ENCODE measurements around the gene GIPC2. TPM values are rescaled to one million over a fixed set of nuclear protein-coding genes. Genes with fewer than 3 reads are reported as not detected.
"Not testable (repeated sequence)": the region's sequence is repeated elsewhere in the genome, so short reads cannot be mapped to it uniquely, and the experiment has no call there.

Gene GIPC2
- total and polyA plus RNA-seq, 2 experiments from 2014 or later = 0.30 TPM; not detected in 1

DNA sequence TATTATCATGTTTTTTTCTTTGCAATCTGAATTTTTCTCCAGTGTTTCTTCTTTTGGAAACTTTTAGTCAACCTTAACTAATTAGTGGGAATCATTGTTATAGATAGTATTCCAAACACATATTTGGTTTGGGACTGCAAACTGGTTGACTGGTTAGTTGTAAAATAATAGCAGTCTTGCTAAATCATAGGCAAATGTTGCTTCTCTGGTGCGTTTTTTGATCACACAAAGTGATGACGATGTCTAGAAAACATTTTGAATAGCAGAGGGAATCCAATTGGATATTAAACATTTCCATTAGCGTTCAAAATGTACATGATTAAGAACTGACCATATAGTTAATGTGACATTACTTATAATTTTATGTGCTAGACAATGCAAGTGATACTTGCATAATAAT lies 36.5 kb upstream of the GIPC2 start:
- H3K9me3 ChIP-seq (ENCODE audit: low read depth) = no peaks in the 10 kb centered on the region
- DNase-seq (ENCODE audit: low read depth in 1 of 2, low spot score in 1 of 2) = no peak
- peaks cover 23% of the 10 kb centered on the region for H3K4me1 ChIP-seq (ENCODE audit: low read depth)
- peaks cover 10% of the 10 kb centered on the region for H3K36me3 ChIP-seq
- H3K27ac ChIP-seq = no peak overlapping the region
- H3K27me3 ChIP-seq = no peaks in the 10 kb centered on the region
- TF ChIP-seq, protein P1, sequence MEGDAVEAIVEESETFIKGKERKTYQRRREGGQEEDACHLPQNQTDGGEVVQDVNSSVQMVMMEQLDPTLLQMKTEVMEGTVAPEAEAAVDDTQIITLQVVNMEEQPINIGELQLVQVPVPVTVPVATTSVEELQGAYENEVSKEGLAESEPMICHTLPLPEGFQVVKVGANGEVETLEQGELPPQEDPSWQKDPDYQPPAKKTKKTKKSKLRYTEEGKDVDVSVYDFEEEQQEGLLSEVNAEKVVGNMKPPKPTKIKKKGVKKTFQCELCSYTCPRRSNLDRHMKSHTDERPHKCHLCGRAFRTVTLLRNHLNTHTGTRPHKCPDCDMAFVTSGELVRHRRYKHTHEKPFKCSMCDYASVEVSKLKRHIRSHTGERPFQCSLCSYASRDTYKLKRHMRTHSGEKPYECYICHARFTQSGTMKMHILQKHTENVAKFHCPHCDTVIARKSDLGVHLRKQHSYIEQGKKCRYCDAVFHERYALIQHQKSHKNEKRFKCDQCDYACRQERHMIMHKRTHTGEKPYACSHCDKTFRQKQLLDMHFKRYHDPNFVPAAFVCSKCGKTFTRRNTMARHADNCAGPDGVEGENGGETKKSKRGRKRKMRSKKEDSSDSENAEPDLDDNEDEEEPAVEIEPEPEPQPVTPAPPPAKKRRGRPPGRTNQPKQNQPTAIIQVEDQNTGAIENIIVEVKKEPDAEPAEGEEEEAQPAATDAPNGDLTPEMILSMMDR (IDR thresholded peaks at IDR 0.05; ENCODE audit: low read depth, low read length) = no peak
- H3K4me3 ChIP-seq = no peak overlapping the region

DNA sequence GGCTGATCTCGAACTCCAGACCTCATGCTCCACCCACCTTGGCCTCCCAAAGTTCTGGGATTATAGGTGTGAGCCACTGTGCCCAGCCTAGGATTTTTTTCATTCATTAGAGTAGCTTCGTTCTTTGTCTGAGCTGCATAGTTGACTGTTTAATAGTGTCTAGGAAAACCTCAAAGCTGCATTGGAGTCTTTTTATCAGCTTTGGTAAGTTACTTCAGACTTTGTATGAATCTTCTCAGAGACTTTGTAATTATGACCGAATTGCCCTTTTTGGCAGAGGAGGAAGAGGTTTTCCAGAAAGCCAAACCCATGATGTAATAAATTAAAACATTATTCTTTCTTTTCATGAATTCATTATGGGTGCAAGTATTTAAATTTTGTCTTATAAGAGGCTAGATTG lies 35.9 kb upstream of the GIPC2 start:
- peak in 1 of 2 donors; percentile 61 for DNase-seq (ENCODE audit: low read depth in 1 of 2, low spot score in 1 of 2)
- Histone ChIP-seq H3K9me3 (ENCODE audit: low read depth) (no peaks in the 10 kb centered on the region), H3K27ac (no peak overlapping the region), H3K4me1 (ENCODE audit: low read depth) (peaks cover 23% of the 10 kb centered on the region), H3K27me3 (no peaks in the 10 kb centered on the region), H3K36me3 (peaks cover 10% of the 10 kb centered on the region), H3K4me3 (no peak overlapping the region)
- TF ChIP-seq, protein P1 (IDR thresholded peaks at IDR 0.05; ENCODE audit: low read depth, low read length) = no peak

DNA sequence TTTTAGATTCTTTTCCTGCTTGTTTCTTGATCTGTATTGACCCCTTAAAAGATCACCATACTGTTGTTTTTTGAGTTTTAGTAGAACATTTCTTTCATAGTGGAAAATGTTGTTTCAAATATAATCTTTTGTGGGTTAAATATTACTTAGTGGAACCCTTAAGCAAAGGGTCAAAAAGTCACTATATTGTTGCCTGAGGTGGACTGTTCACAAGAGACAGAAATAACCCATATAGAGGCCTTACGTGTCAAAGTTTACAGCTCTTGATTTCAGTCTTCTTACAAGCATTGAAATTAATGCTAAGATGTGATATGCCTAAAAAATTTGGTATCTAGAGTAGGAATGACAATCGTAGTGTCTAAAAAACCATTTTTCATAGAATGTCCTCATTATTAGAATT lies 34.7 kb upstream of the GIPC2 start:
- Histone ChIP-seq H3K4me1 (ENCODE audit: low read depth) (peaks cover 23% of the 10 kb centered on the region), H3K9me3 (ENCODE audit: low read depth) (no peaks in the 10 kb centered on the region), H3K36me3 (peaks cover 14% of the 10 kb centered on the region), H3K27me3 (no peaks in the 10 kb centered on the region), H3K27ac (peak overlapping the region; percentile 52), H3K4me3 (no peak overlapping the region)
- TF ChIP-seq, protein P1 (IDR thresholded peaks at IDR 0.05; ENCODE audit: low read depth, low read length) = no peak
- DNase-seq (ENCODE audit: low read depth in 1 of 2, low spot score in 1 of 2) = no peak

DNA sequence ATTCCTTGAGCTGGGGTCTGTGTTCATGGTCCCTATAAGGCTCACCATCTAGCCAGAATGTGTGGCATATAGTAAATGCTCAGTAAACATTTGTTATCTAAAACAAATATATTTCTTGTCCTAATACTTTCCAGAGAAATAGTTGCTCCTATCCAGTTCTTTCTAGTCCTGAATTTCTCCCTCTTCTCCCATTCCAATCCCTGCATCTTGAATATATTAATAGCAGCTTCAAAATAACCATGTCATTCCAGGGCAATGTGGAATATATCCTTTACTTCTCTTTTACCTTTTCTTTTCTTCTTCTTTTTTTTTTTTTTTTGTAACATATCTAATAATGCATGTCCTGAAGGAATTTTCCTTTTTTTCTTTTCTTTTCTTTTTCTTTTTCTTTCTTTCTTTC lies 30.6 kb upstream of the GIPC2 start:
- TF ChIP-seq, protein P1 (IDR thresholded peaks at IDR 0.05; ENCODE audit: low read depth, low read length) = no peak
- Histone ChIP-seq H3K4me3 (no peak overlapping the region), H3K36me3 (peaks cover 20% of the 10 kb centered on the region), H3K4me1 (ENCODE audit: low read depth) (peaks cover 11% of the 10 kb centered on the region), H3K27me3 (no peaks in the 10 kb centered on the region), H3K9me3 (ENCODE audit: low read depth) (no peaks in the 10 kb centered on the region), H3K27ac (no peak overlapping the region)
- DNase-seq (ENCODE audit: low read depth in 1 of 2, low spot score in 1 of 2) = no peak

DNA sequence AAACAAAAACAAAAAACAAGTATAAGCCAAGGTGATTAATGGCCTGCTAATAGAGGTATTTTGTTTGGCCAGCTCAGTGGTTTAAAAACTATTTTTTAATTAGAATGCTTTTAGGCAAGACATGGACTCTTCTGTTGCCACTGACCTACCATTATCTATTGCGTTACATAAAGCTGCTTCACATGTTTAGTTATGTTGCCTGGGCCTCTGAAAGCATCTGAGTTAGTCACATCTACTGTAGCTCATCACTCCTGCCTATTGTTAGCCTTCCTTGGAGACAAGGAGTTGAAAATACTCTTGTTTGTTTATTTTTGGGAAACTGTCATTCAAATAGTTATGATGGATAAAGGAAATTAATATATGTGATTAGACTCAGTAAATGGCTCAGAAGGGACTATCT lies 26.7 kb upstream of the GIPC2 start:
- Histone ChIP-seq H3K36me3 (peaks cover 12% of the 10 kb centered on the region), H3K4me3 (no peak overlapping the region), H3K4me1 (ENCODE audit: low read depth) (no peaks in the 10 kb centered on the region), H3K9me3 (ENCODE audit: low read depth) (no peaks in the 10 kb centered on the region), H3K27ac (no peak overlapping the region), H3K27me3 (no peaks in the 10 kb centered on the region)
- TF ChIP-seq, protein P1 (IDR thresholded peaks at IDR 0.05; ENCODE audit: low read depth, low read length) = no peak
- DNase-seq (ENCODE audit: low read depth in 1 of 2, low spot score in 1 of 2) = no peak

DNA sequence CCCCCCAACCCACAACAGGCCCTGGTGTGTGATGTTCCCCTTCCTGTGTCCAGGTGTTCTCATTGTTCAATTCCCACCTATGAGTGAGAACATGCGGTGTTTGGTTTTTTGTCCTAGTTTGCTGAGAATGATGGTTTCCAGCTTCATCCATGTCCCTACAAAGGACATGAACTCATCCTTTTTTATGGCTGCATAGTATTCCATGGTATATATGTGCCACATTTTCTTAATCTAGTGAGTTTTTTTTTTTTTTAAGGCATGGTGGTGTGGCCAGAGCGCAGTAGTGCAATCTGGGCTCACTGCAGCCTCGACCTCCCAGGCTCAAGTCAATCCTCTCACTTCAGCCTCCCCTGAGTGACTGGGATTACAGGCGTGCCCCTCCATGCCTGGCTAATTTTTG lies 24.6 kb upstream of the GIPC2 start:
- not testable (repeated sequence) for H3K9me3 ChIP-seq (ENCODE audit: low read depth); H3K4me1 ChIP-seq (ENCODE audit: low read depth); H3K4me3 ChIP-seq; DNase-seq (ENCODE audit: low read depth in 1 of 2, low spot score in 1 of 2); H3K27ac ChIP-seq; H3K36me3 ChIP-seq; H3K27me3 ChIP-seq
